Trophoblast cell (in vitro differentiated cells and primary cell): ENCODE measurements around the gene SMC3.
A peak's percentile ranks its signal among the peaks of the same experiment; 100 is the strongest.
"Not testable (repeated sequence)": the region's sequence is repeated elsewhere in the genome, so short reads cannot be mapped to it uniquely, and the experiment has no call there.

ENCODE experiments used
- DNase-seq, 2 donors: peaks; one replicate each; pipeline ENCODE4 v3.0.0-alpha.2; 2016
- H2AFZ ChIP-seq: 2 replicates; pipeline ENCODE4 v1.6.1; 2013; ENCODE audit warnings: low read length, moderate library complexity, mild to moderate bottlenecking; ENCODE audit not compliant: insufficient read depth, poor library complexity
- H2AK5ac ChIP-seq: 2 replicates; pipeline ENCODE4 v1.6.1; 2013; ENCODE audit warnings: mild to moderate bottlenecking, low read length
- H2BK120ac ChIP-seq: 2 replicates; pipeline ENCODE4 v1.6.1; 2013; ENCODE audit warnings: low read length, mild to moderate bottlenecking, moderate library complexity; ENCODE audit not compliant: insufficient read depth, poor library complexity
- H2BK12ac ChIP-seq: 2 replicates; pipeline ENCODE4 v1.6.1; 2013; ENCODE audit warnings: mild to moderate bottlenecking, low read length, moderate library complexity
- H2BK5ac ChIP-seq: 2 replicates; pipeline ENCODE4 v1.6.1; 2013; ENCODE audit warnings: low read length, low read depth, moderate library complexity, mild to moderate bottlenecking; ENCODE audit not compliant: poor library complexity
- H3K14ac ChIP-seq: 2 replicates; pipeline ENCODE4 v1.6.1; 2013; ENCODE audit warnings: mild to moderate bottlenecking, low read length
- H3K18ac ChIP-seq: 2 replicates; pipeline ENCODE4 v1.6.1; 2013; ENCODE audit warnings: mild to moderate bottlenecking, low read length
- H3K23ac ChIP-seq: 2 replicates; pipeline ENCODE4 v1.6.1; 2013; ENCODE audit warnings: low read length
- H3K27ac ChIP-seq: 2 replicates; pipeline ENCODE4 v1.5.1; 2013; ENCODE audit warnings: low read depth, mild to moderate bottlenecking, inconsistent platforms, low read length, moderate library complexity
- H3K27me3 ChIP-seq: 2 replicates; pipeline ENCODE4 v1.6.1; 2013; ENCODE audit warnings: inconsistent platforms, mild to moderate bottlenecking, low read length, moderate library complexity; ENCODE audit not compliant: insufficient read depth
- H3K36me3 ChIP-seq, 2 experiments: 1 replicate in 1 of 2; 2 replicates in 1 of 2; pipeline ENCODE4 v1.6.1; 2013; ENCODE audit warnings: low read length in 2 of 2, mild to moderate bottlenecking in 2 of 2, moderate library complexity in 1 of 2; ENCODE audit not compliant: insufficient read depth in 2 of 2, control insufficient read depth in 1 of 2
- H3K4ac ChIP-seq: 2 replicates; pipeline ENCODE4 v1.6.1; 2013; ENCODE audit warnings: low read depth, mild to moderate bottlenecking, low read length, moderate library complexity
- H3K4me1 ChIP-seq, 2 experiments: 1 replicate in 1 of 2; 2 replicates in 1 of 2; pipeline ENCODE4 v1.6.1; 2013; ENCODE audit warnings: low read length in 2 of 2, mild to moderate bottlenecking in 2 of 2, moderate library complexity in 1 of 2; ENCODE audit not compliant: insufficient read depth in 2 of 2, control insufficient read depth in 1 of 2
- H3K4me2 ChIP-seq: 2 replicates; pipeline ENCODE4 v1.6.1; 2013; ENCODE audit warnings: inconsistent platforms, mild to moderate bottlenecking, low read length, moderate library complexity
- H3K4me3 ChIP-seq: 2 replicates; pipeline ENCODE4 v1.5.1; 2013; ENCODE audit warnings: mild to moderate bottlenecking, low read depth, low read length, inconsistent platforms
- H3K79me1 ChIP-seq: one replicate; pipeline ENCODE4 v1.6.1; 2013; ENCODE audit warnings: low read length
- H3K79me2 ChIP-seq: 2 replicates; pipeline ENCODE4 v1.6.1; 2013; ENCODE audit warnings: low read length, mild to moderate bottlenecking; ENCODE audit not compliant: control insufficient read depth, insufficient read depth, poor library complexity
- H3K9ac ChIP-seq: 2 replicates; pipeline ENCODE4 v1.6.1; 2013; ENCODE audit warnings: mild to moderate bottlenecking, low read length
- H3K9me3 ChIP-seq: 2 replicates; pipeline ENCODE4 v1.6.1; 2013; ENCODE audit warnings: low read depth, mild to moderate bottlenecking, control low read depth, inconsistent platforms, low read length; ENCODE audit not compliant: insufficient read depth
- H4K12ac ChIP-seq: 2 replicates; pipeline ENCODE4 v1.6.1; 2013; ENCODE audit warnings: low read depth, mild to moderate bottlenecking, low read length, moderate library complexity
- H4K8ac ChIP-seq: 2 replicates; pipeline ENCODE4 v1.6.1; 2013; ENCODE audit warnings: low read depth, mild to moderate bottlenecking, low read length, moderate library complexity
- H4K91ac ChIP-seq: one replicate; pipeline ENCODE4 v1.6.1; 2013; ENCODE audit warnings: low read depth, mild to moderate bottlenecking, low read length, moderate library complexity
- WGBS: extraction: QIAGEN DNeasy Blood & Tissue Kit; methylation state at CpG from one replicate; pipeline ENCODE4 v1.1.7; 2013; ENCODE audit warnings: missing lambda C conversion rate; ENCODE audit not compliant: insufficient read length, insufficient coverage; ENCODE audit errors: extremely low coverage; 5-methylcytosine and 5-hydroxymethylcytosine counted together

Gene SMC3

GRCh38 chr10:110639046-110639445 lies 71.6 kb downstream of the SMC3 start:
- not testable (repeated sequence) for H3K18ac ChIP-seq, H3K14ac ChIP-seq, H4K12ac ChIP-seq, H2BK12ac ChIP-seq, H3K4ac ChIP-seq, H2BK120ac ChIP-seq, H3K27me3 ChIP-seq, DNase-seq, H3K9me3 ChIP-seq, H3K36me3 ChIP-seq, H3K27ac ChIP-seq, H3K23ac ChIP-seq, H2AFZ ChIP-seq, H2BK5ac ChIP-seq, H3K4me3 ChIP-seq, H3K79me1 ChIP-seq, H3K9ac ChIP-seq, H2AK5ac ChIP-seq, H3K4me2 ChIP-seq, H4K8ac ChIP-seq, H3K79me2 ChIP-seq, H4K91ac ChIP-seq
- no CpG with 5 or more reads among the region's 6 CpGs for WGBS
- peaks cover 9 to 15% of the 10 kb centered on the region in 2 experiments for H3K4me1 ChIP-seq

- not testable (repeated sequence) for H3K79me1 ChIP-seq, H3K79me2 ChIP-seq, H3K36me3 ChIP-seq, H3K18ac ChIP-seq, H3K23ac ChIP-seq, H3K9ac ChIP-seq, H4K91ac ChIP-seq, DNase-seq, H3K27ac ChIP-seq, H3K4ac ChIP-seq, H3K9me3 ChIP-seq, H2AK5ac ChIP-seq, H3K4me2 ChIP-seq, H3K4me3 ChIP-seq, H2BK120ac ChIP-seq, H4K12ac ChIP-seq, H2AFZ ChIP-seq, H2BK12ac ChIP-seq, H3K14ac ChIP-seq, H4K8ac ChIP-seq, H2BK5ac ChIP-seq
- peaks cover 18% of the 10 kb centered on the region for H3K27me3 ChIP-seq
- peaks cover 9 to 17% of the 10 kb centered on the region in 2 experiments for H3K4me1 ChIP-seq
- WGBS, result no CpG with 5 or more reads among the region's 6 CpGs
Measured at GRCh38 chr10:110639858-110640257, 72.4 kb downstream of the SMC3 start.

GRCh38 chr10:110641256-110641655 lies 73.8 kb downstream of the SMC3 start:
- no CpG with 5 or more reads among the region's 5 CpGs for WGBS
- no peaks in the 10 kb centered on the region for H3K9me3 ChIP-seq
- H3K23ac ChIP-seq, result no peak overlapping the region

DNA sequence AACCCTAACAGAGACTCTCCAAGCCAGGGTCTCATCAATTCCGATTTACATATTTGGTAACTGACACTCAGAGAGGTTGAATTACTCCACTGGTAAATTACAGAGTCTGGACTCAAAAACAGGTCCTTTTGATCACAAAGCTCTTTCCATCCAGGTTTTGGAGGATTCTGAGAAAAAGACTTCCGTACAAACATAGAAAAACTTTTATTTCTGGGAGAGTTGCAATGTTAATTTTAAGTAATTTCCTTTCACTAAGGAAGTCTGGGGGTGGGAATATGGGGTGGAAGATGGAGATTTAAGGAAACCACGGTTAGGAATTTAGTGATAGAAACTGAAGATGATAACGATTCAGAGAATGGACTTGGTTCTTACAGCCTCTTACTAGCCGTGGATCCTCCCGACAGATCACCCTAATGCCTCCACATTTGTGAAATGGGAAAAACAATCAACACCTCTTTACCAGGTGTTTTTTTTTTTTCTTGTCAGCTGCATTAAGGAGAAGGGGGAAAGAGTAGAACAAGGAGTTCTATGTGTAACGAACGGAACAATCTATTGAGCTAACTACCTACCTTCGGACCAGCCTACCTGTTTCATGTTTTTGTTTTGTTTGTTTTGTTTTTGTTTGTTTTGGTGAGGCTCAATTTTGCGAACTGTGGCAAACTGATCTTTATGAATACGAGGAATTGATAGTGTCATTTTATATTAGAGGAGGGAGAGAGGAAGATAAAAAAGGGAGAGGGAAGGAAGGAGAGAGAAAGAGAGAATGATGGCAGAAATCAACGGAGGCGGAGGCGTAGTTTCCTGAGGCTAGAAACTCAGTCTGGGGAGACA lies 74.9 kb downstream of the SMC3 start:
- no peak overlapping the region for H3K27ac ChIP-seq
- no peaks in the 10 kb centered on the region for H3K9me3 ChIP-seq
- H3K36me3 ChIP-seq, result no peaks in the 10 kb centered on the region
- H4K91ac ChIP-seq, result no peak overlapping the region
- H3K4me3 ChIP-seq, result no peak overlapping the region
- H2BK12ac ChIP-seq, result no peak overlapping the region
- H3K27me3 ChIP-seq, result peaks cover 21% of the 10 kb centered on the region
- H3K79me1 ChIP-seq, result no peaks in the 10 kb centered on the region
- DNase-seq, result no peak
- no peak overlapping the region for H2BK5ac ChIP-seq
- WGBS, result no CpG with 5 or more reads among the region's 14 CpGs
- H3K4me1 ChIP-seq, result peaks cover 9 to 16% of the 10 kb centered on the region in 2 experiments
- H3K18ac ChIP-seq, result no peak overlapping the region
- H2AK5ac ChIP-seq, result no peak overlapping the region
- H3K4me2 ChIP-seq, result peak overlapping the region; percentile 100
- H2BK120ac ChIP-seq, result no peak overlapping the region
- H4K12ac ChIP-seq, result no peak overlapping the region
- no peak overlapping the region for H3K23ac ChIP-seq
- no peaks in the 10 kb centered on the region for H3K79me2 ChIP-seq
- H2AFZ ChIP-seq, result no peak overlapping the region
- H3K14ac ChIP-seq, result no peak overlapping the region
- H3K4ac ChIP-seq, result no peak overlapping the region
- H3K9ac ChIP-seq, result no peak overlapping the region
- H4K8ac ChIP-seq, result no peak overlapping the region

More at GRCh38 chr10:110641256-110641655, 73.8 kb downstream of the SMC3 start:
- no peak overlapping the region for H3K18ac ChIP-seq
- H4K8ac ChIP-seq, result no peak overlapping the region
- H2AK5ac ChIP-seq, result no peak overlapping the region
- no peak overlapping the region for H2BK12ac ChIP-seq
- H3K9ac ChIP-seq, result no peak overlapping the region
- no peak overlapping the region for H3K4ac ChIP-seq
- no peak overlapping the region for H4K12ac ChIP-seq
- H3K36me3 ChIP-seq, result no peaks in the 10 kb centered on the region
- H2BK120ac ChIP-seq, result no peak overlapping the region
- H3K79me2 ChIP-seq, result no peaks in the 10 kb centered on the region
- H3K27ac ChIP-seq, result no peak overlapping the region
- DNase-seq, result no peak
- H2BK5ac ChIP-seq, result no peak overlapping the region
- no peak overlapping the region for H4K91ac ChIP-seq
- H3K27me3 ChIP-seq, result peaks cover 21% of the 10 kb centered on the region
- H3K14ac ChIP-seq, result no peak overlapping the region
- no peak overlapping the region for H2AFZ ChIP-seq
- peaks cover 9 to 17% of the 10 kb centered on the region in 2 experiments for H3K4me1 ChIP-seq
- H3K4me2 ChIP-seq, result peak overlapping the region; percentile 18
- no peaks in the 10 kb centered on the region for H3K79me1 ChIP-seq
- no peak overlapping the region for H3K4me3 ChIP-seq
